ENCODE measurements around the gene NPHS1.

Gene NPHS1

GRCh38 chr19:35874392-35874930, 22.2 kb upstream of the NPHS1 start:
- DNase-seq (ENCODE audit: low spot score) = no peak

DNA sequence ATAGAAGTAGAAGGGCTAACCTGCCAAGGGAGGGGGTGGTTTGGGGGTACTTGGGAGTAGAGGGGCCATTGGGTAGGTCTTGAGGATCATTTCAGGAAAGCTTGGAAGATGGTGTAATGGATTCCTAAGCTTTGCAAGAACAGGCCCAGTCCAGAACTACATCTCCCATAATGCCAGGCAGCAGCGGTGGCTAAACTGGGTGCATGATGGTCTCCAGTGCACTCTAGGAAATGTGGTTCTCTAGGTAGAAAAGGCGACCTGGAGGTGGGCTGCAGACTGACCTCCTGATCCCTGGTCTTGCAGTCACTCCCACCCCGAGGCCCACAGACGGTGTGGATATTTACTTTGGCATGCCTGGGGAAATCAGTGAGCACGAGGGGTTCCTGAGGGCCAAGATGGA, 19.9 kb upstream of the NPHS1 start:
- DNase-seq (ENCODE audit: low spot score) = no peak

- DNase-seq (ENCODE audit: low spot score) = no peak
These were observed 19.3 kb upstream of the NPHS1 start for GRCh38 chr19:35871611-35872010.

GRCh38 chr19:35870798-35871197, 18.5 kb upstream of the NPHS1 start:
- no peak for DNase-seq (ENCODE audit: low spot score)

GRCh38 chr19:35870124-35870736, 17.9 kb upstream of the NPHS1 start:
- peak; percentile 85 for DNase-seq (ENCODE audit: low spot score)

DNA sequence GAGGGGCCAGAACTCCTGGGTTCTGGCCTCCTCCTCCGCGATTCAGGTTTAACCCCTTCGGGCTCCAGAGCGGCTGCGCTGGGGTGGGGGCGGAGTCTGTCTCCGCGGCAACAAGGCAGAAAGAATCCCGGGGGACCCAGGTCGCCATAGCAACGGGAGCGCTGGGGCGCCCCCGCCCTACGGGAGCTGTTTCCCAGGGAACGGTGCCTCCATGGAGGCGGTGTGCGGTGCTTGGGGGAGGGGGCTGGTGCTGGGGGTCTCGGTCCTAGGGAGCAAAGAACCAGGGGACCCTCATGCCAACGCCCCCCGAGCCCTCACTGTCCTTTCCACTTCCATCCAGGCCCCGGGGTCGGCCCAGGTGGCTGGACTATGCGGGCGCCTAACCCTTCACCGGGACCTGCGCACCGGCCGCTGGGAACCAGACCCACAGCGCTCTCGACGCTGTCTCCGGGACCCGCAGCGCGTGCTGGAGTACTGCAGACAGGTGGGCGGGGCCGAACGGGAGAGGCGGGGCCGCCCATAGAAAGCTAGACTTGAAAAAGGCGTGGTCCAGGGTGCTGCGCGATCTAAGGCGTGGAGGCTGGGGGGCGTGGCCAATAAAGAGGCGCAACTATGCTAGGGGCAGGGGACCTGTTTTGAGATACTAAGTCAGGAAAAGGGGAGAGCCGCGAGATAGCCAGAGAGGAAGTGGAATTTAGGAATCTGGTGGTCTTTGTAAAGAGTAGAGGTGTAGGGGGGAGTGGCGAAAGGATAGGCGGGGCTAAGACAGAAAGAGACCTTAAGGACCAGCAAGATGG, 17.2 kb upstream of the NPHS1 start:
- DNase-seq (ENCODE audit: low spot score) = peak; percentile 86

DNA sequence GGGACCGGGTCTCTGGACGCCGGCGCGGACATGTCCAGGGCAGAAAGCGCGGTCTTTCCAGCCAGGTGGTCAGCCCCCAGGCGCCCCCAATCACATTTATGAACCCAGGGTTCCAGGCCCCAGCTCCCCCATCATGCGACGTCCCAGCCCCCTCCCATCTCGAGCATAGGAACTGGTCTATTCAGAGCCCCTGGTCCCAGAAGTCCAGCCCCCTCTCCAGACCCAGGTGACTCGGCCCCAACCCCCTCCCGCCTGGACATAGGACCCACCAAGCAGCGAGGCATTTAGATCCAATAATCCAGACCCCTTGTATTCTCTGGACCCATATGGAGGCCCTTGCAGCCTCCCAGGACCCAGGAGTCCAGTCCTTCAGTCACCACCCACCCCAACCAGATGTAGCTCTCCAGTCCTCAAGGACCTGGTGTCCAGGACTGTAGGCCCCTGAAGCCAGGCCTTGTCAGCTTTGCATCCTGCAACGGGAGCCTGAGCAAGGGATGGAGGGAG, 16.6 kb upstream of the NPHS1 start:
- DNase-seq (ENCODE audit: low spot score) = no peak

GRCh38 chr19:35868172-35868822, 16.0 kb upstream of the NPHS1 start, which contains the start of gene APLP1:
Gene APLP1 (plus strand): TSS chr19:35868574. CDS start chr19:35868637, 63 bp downstream.
- DNase-seq (ENCODE audit: low spot score) = peak; percentile 68

DNA sequence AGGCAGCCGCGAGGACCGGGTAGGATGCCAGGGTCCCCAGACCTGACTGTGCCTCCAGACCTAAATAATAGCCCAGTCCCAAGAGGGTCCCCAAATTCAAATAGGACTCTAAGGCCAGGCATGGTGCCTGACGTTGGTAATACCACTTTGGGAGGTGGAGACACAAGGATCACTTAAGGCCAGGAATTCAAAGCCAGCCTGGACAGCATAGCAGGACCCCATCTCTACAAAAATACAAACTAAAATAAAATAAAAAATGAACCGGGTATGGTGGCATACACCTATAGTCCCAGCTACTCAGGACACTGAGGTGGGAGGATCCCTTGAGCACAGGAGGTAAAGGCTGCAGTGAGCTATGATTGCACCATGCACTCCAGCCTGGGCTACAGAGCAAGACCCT, 10.7 kb upstream of the NPHS1 start:
- no peak for DNase-seq (ENCODE audit: low spot score)

GRCh38 chr19:35862528-35862927, 10.2 kb upstream of the NPHS1 start:
- DNase-seq (ENCODE audit: low spot score) = no peak

- DNase-seq (ENCODE audit: low spot score) = no peak
These were observed 9.4 kb upstream of the NPHS1 start for GRCh38 chr19:35861640-35862160.

- DNase-seq (ENCODE audit: low spot score) = no peak
These were observed 8.7 kb upstream of the NPHS1 start for GRCh38 chr19:35860818-35861639.

DNA sequence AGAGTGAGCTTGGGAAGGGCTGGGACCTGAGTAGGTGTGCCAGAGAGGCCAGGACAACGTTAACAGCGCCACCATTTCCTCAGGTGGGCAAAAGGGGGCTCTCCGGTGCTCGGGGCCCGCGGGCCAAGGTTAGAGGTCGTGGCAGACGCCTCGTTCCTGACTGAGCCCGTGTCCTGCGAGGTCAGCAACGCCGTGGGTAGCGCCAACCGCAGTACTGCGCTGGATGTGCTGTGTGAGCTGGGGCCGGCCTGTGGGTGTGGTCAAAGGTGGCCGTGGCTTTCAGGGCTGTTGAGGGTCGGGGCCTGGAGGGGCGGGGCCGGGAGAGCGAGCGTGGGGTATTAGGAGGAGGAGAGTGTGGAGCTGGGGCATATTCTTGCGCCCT, 8.1 kb upstream of the NPHS1 start:
- DNase-seq (ENCODE audit: low spot score) = no peak

DNA sequence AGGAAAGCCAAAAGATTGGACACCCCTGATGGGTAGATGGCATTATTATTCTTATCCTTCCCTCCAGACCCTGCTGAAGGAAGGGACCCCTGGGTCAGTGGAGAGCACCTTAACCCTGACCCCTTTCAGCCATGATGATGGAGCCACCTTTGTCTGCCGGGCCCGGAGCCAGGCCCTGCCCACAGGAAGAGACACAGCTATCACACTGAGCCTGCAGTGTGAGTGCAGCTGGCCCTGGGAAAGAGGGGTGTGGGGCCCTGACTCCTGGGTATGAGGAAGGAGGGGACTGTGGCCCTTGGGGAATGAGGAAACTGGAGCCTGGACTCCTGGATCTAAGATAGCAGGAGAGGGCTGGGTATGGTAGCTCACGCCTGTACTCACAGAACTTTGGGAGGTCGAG, 7.1 kb upstream of the NPHS1 start:
- no peak for DNase-seq (ENCODE audit: low spot score)

GRCh38 chr19:35858311-35858710, 6.0 kb upstream of the NPHS1 start:
- no peak for DNase-seq (ENCODE audit: low spot score)

DNA sequence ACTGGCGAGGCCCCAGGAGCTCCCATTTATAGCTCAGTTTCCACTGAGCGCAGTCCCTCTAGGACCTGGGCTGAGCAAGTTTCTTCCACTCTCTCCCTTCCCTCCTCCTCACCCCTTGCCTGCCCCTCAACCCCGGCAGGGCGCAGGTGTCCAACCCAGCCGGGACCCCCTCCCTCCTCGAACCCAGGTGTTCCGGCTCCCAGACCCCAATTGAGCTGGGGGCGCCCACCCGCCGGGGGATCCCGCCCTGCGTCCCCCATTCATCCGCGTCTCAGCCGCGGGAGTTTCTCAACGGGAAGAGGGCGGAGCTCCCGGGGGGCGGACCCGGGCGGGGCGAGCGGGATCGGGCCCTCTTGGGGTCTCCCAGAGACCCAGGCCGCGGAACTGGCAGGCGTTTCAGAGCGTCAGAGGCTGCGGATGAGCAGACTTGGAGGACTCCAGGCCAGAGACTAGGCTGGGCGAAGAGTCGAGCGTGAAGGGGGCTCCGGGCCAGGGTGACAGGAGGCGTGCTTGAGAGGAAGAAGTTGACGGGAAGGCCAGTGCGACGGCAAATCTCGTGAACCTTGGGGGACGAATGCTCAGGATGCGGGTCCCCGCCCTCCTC, 4.3 kb upstream of the NPHS1 start, which contains the start of gene KIRREL2:
Gene KIRREL2, plus strand, starts transcription at position 366 of the 604 bp plus-strand sequence. Its CDS starts 209 bp downstream, at position 575.
- DNase-seq (ENCODE audit: low spot score) = no peak

- no peak for DNase-seq (ENCODE audit: low spot score)
These were observed 893 bp upstream of the NPHS1 start for GRCh38 chr19:35853038-35853756.

DNA sequence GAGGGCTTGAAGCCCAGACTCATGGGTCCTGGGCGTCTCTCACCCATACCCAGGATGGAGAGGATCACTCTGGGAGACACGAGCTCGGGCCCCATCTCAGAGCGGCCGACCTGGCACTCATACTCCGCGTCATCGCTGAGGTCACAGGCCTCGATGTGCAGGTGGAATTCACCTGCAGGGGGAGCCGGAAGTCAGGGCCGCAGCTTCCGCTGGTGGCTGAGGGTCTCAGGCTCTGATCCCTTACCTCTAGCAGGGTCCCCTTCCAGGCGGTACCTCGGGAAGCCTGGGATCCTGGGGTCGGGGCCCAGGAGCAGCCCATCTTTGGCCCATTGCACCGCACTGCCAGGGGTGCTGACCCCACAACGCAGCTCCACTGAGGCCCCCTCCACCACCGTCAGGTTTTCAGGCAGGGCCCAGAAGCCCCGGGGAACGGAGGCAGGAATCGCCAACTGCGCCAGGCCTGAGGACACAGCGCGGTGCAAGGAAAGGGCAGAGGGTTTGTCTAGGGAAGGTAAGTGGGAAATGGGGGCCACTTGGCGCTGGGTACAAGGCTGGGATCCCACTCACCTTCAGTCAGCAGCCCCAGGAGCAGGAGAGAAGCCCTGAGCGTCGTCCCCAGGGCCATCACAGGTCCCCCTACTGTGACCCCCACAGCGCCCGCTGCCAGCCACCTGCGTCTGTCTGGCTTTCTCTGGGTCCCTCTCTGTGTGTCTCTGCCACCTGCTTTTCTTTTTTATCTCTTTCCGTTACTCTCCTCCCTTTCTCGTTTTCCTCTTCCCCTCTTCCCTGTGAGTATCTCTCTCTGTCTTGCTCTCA, 883 bp downstream of the NPHS1 start:
- DNase-seq (ENCODE audit: low spot score) = no peak

- DNase-seq (ENCODE audit: low spot score) = no peak
These were observed 3.3 kb downstream of the NPHS1 start for GRCh38 chr19:35848919-35849505.
